CD14-positive monocyte (primary cell): ENCODE data around the gene ADCY7. TPM values are rescaled to one million over a fixed set of nuclear protein-coding genes. Genes with fewer than 3 reads are reported as not detected.

Experiments
- DNase-seq, 3 donors: peaks; one replicate each; pipeline ENCODE4 v3.0.0-alpha.2; 2011 to 2022
- H2AFZ ChIP-seq: 2 replicates; pipeline ENCODE4 v1.6.0; 2012; ENCODE audit warnings: mild to moderate bottlenecking, low read depth, low read length, inconsistent platforms; ENCODE audit not compliant: insufficient read depth, poor library complexity, severe bottlenecking
- H3K27ac ChIP-seq, 2 donors: 1 replicate in 1 of 2; 2 replicates in 1 of 2; pipeline ENCODE4 v1.5.1; 2012 to 2013; ENCODE audit warnings: low read length in 2 of 2, control low read depth in 1 of 2, inconsistent platforms in 1 of 2, low read depth in 1 of 2, mild to moderate bottlenecking in 1 of 2
- H3K27me3 ChIP-seq, 2 donors: one replicate each; pipeline versions ENCODE4 v1.6.0 to v1.6.1; 2011 to 2013; ENCODE audit warnings: low read length in 2 of 2; ENCODE audit not compliant: control insufficient read depth in 2 of 2, insufficient read depth in 2 of 2
- H3K36me3 ChIP-seq, 2 donors: replicated peaks in 1 of 2; 1 replicate in 1 of 2; 2 replicates in 1 of 2; pipeline versions ENCODE4 v1.5.1 to v1.6.1; 2012 to 2013; ENCODE audit warnings: low read length in 2 of 2, control low read depth in 1 of 2, inconsistent platforms in 1 of 2, mild to moderate bottlenecking in 1 of 2; ENCODE audit not compliant: insufficient read depth in 2 of 2, control insufficient read depth in 1 of 2
- H3K4me1 ChIP-seq, 2 donors: 1 replicate in 1 of 2; 2 replicates in 1 of 2; pipeline versions ENCODE4 v1.5.1 to v1.6.1; 2012 to 2013; ENCODE audit warnings: low read length in 2 of 2, control low read depth in 1 of 2, inconsistent platforms in 1 of 2, mild to moderate bottlenecking in 1 of 2, moderate library complexity in 1 of 2; ENCODE audit not compliant: insufficient read depth in 2 of 2, control insufficient read depth in 1 of 2
- H3K4me2 ChIP-seq: replicated peaks from 2 replicates; pipeline ENCODE3; 2012; ENCODE audit warnings: low read length, moderate library complexity, mild to moderate bottlenecking; ENCODE audit not compliant: poor library complexity, severe bottlenecking; ENCODE audit errors: extremely low read depth
- H3K4me3 ChIP-seq, 3 experiments: fragments of 200-600 bp in 1 of 3; sonication (generic) in 1 of 3; replicated peaks in 1 of 3; 1 replicate in 2 of 3; 2 replicates in 1 of 3; pipeline ENCODE4 v1.5.1; 2011 to 2013; ENCODE audit warnings: low read length in 3 of 3, mild to moderate bottlenecking in 3 of 3, control low read depth in 2 of 3, low read depth in 2 of 3, inconsistent platforms in 1 of 3, moderate library complexity in 1 of 3
- H3K79me2 ChIP-seq: 2 replicates; pipeline ENCODE4 v1.6.0; 2012; ENCODE audit warnings: mild to moderate bottlenecking, control low read depth, inconsistent platforms, low read length, moderate library complexity; ENCODE audit not compliant: insufficient read depth
- H3K9ac ChIP-seq: 2 replicates; pipeline ENCODE4 v1.6.0; 2017; ENCODE audit warnings: low read length, mild to moderate bottlenecking; ENCODE audit not compliant: insufficient read depth, poor library complexity, severe bottlenecking
- H3K9me3 ChIP-seq, 2 donors: replicated peaks in 1 of 2; 1 replicate in 1 of 2; 2 replicates in 1 of 2; pipeline versions ENCODE4 v1.5.1 to v1.6.1; 2012 to 2013; ENCODE audit warnings: low read length in 2 of 2, control low read depth in 1 of 2; ENCODE audit not compliant: control insufficient read depth in 1 of 2, insufficient read depth in 1 of 2
- H4K20me1 ChIP-seq: 2 replicates; pipeline ENCODE4 v1.6.0; 2012; ENCODE audit warnings: mild to moderate bottlenecking, low read length, control low read depth, moderate library complexity; ENCODE audit not compliant: insufficient read depth
- H3K27ac Mint-ChIP-seq, 7 donors: one replicate each; pipeline ENCODE4 v1.8.0; 2020; ENCODE audit warnings: mild to moderate bottlenecking in 7 of 7, mixed read lengths in 7 of 7, moderate library complexity in 6 of 7, inconsistent platforms in 2 of 7
- H3K27me3 Mint-ChIP-seq, 3 donors: one replicate each; pipeline ENCODE4 v1.8.0; 2021 to 2022; ENCODE audit warnings: low read depth in 3 of 3, mild to moderate bottlenecking in 3 of 3, mixed read lengths in 3 of 3, moderate library complexity in 3 of 3, inconsistent platforms in 1 of 3
- H3K36me3 Mint-ChIP-seq, 2 donors: one replicate each; pipeline ENCODE4 v1.8.0; 2020; ENCODE audit warnings: mixed read lengths in 2 of 2, inconsistent platforms in 1 of 2, mild to moderate bottlenecking in 1 of 2
- H3K4me1 Mint-ChIP-seq: one replicate; pipeline ENCODE4 v1.8.0; 2020; ENCODE audit warnings: mild to moderate bottlenecking, mixed read lengths
- H3K4me3 Mint-ChIP-seq, 2 donors: one replicate each; pipeline ENCODE4 v1.8.0; 2020; ENCODE audit warnings: mild to moderate bottlenecking in 2 of 2, mixed read lengths in 2 of 2, moderate library complexity in 1 of 2
- H3K9me3 Mint-ChIP-seq, 7 donors: one replicate each; pipeline ENCODE4 v1.8.0; 2020 to 2022; ENCODE audit warnings: mixed read lengths in 7 of 7, mild to moderate bottlenecking in 6 of 7, moderate library complexity in 6 of 7, inconsistent platforms in 2 of 7
- CTCF ChIP-seq: fragments of 200-600 bp; IDR thresholded peaks from one replicate; pipeline ENCODE4 v1.8.0; 2022; ENCODE audit warnings: antibody characterized with exemption, mild to moderate bottlenecking
- WGBS: methylation state at CpG from one replicate; pipeline ENCODE4 v1.1.5; 2013; ENCODE audit warnings: missing lambda C conversion rate; ENCODE audit not compliant: insufficient coverage; 5-methylcytosine and 5-hydroxymethylcytosine counted together
- intact Hi-C, 2 donors: fragments of 100-400 bp; cut with micrococcal nuclease; formaldehyde crosslinking; loops; one replicate each; pipeline versions ENCODE4 v1.15.0 to v1.15.1; 2023
- polyA plus RNA-seq, 3 donors: library from polyadenylated mRNA; depleted of rRNA in 1 of 3; unstranded in 2 of 3; stranded (reverse) in 1 of 3; fragments of 300-500 nt in 2 of 3; fragments of >200 nt in 1 of 3; fragmentation: Illumina TruSeq in 2 of 3; gene quantifications; 1 replicate in 2 of 3; 2 replicates in 1 of 3; pipeline ENCODE4 v1.2.3, GENCODE V29; 2012 to 2021

ADCY7 gene
- polyA plus RNA-seq, 3 donors = 53.1 to 230 (median 91.5) TPM

GRCh38 chr16:50260206-50261159 is 5.9 kb upstream of the ADCY7 start:
- no peak for DNase-seq
- peaks cover 60% of the 10 kb centered on the region for H3K4me1 Mint-ChIP-seq
- no peak overlapping the region for H3K27ac ChIP-seq
- no peaks in the 10 kb centered on the region for H3K36me3 ChIP-seq
- H3K9ac ChIP-seq = no peak overlapping the region
- H3K4me1 ChIP-seq = peaks cover 35 to 44% of the 10 kb centered on the region in 2 donors
- no peak overlapping the region for H3K27ac Mint-ChIP-seq
- peaks cover 0 to 12% (median 5%) of the 10 kb centered on the region in 3 donors for H3K27me3 Mint-ChIP-seq
- H3K27me3 ChIP-seq = no peaks in the 10 kb centered on the region
- WGBS = 98% methylated on average over 7 of the region's 9 CpGs
- no peak overlapping the region for H3K4me3 ChIP-seq
- peaks cover 6% of the 10 kb centered on the region for H4K20me1 ChIP-seq
- H3K4me2 ChIP-seq = no peak overlapping the region
- peaks cover 7 to 15% of the 10 kb centered on the region in 2 donors for H3K36me3 Mint-ChIP-seq
- H3K79me2 ChIP-seq = peaks cover 36% of the 10 kb centered on the region
- H3K9me3 ChIP-seq = no peaks in the 10 kb centered on the region
- no peak for TF ChIP-seq CTCF
- H3K4me3 Mint-ChIP-seq = peak overlapping the region in 1 of 2 donors; percentile 39
- intact Hi-C loops = loop anchor here in 1 of 2 donors (10.0 kb wide), 1 partner anchor 226 kb away; no protein-coding TSS in a partner anchor
- peaks cover 3 to 9% (median 8%) of the 10 kb centered on the region in 7 donors for H3K9me3 Mint-ChIP-seq
- no peak overlapping the region for H2AFZ ChIP-seq

GRCh38 chr16:50261160-50261706 is 5.1 kb upstream of the ADCY7 start:
- intact Hi-C loops = loop anchor here in 1 of 2 donors (10.0 kb wide), 1 partner anchor 226 kb away; no protein-coding TSS in a partner anchor
- Histone ChIP-seq H3K79me2 (peaks cover 43% of the 10 kb centered on the region), H3K27ac (no peak overlapping the region), H3K9me3 (no peaks in the 10 kb centered on the region), H3K4me1 (peaks cover 42 to 51% of the 10 kb centered on the region in 2 donors), H3K4me3 (no peak overlapping the region), H3K36me3 (no peaks in the 10 kb centered on the region), H3K4me2 (no peak overlapping the region), H2AFZ (no peak overlapping the region), H3K9ac (no peak overlapping the region), H4K20me1 (peaks cover 6% of the 10 kb centered on the region), H3K27me3 (no peaks in the 10 kb centered on the region)
- H3K36me3 Mint-ChIP-seq = peaks cover 7 to 15% of the 10 kb centered on the region in 2 donors
- 79% methylated on average over 9 of the region's 9 CpGs for WGBS
- H3K4me1 Mint-ChIP-seq = peaks cover 68% of the 10 kb centered on the region
- no peak for TF ChIP-seq CTCF
- H3K27ac Mint-ChIP-seq = peak overlapping the region in 1 of 7 donors; percentile 19
- peak overlapping the region in 1 of 2 donors; percentile 23 for H3K4me3 Mint-ChIP-seq
- H3K27me3 Mint-ChIP-seq = peaks cover 0 to 12% (median 5%) of the 10 kb centered on the region in 3 donors
- H3K9me3 Mint-ChIP-seq = peaks cover 3 to 8% (median 6%) of the 10 kb centered on the region in 7 donors
- no peak for DNase-seq
